Osteoblast (primary cell): ENCODE results near the gene C2orf68. TPM values are rescaled to one million over a fixed set of nuclear protein-coding genes. Genes with fewer than 3 reads are reported as not detected.

ENCODE experiments used
- DNase-seq: peaks from one replicate; pipeline ENCODE4 v3.0.0; 2011; ENCODE audit warnings: low spot score, mixed read lengths; ENCODE audit not compliant: insufficient read length; ENCODE audit errors: missing footprints
- H2AFZ ChIP-seq: 2 replicates; pipeline ENCODE4 v1.6.0; 2011; ENCODE audit warnings: mild to moderate bottlenecking, low read length
- H3K27ac ChIP-seq: 2 replicates; pipeline ENCODE4 v1.5.1; 2011; ENCODE audit warnings: mild to moderate bottlenecking, low read depth, low read length, moderate library complexity
- H3K27me3 ChIP-seq: 2 replicates; pipeline ENCODE4 v1.6.0; 2012; ENCODE audit warnings: mild to moderate bottlenecking, control low read depth, inconsistent platforms, low read length, moderate library complexity; ENCODE audit not compliant: insufficient read depth
- H3K36me3 ChIP-seq: 2 replicates; pipeline ENCODE4 v1.5.1; 2011; ENCODE audit warnings: mild to moderate bottlenecking, low read length, control low read depth, moderate library complexity; ENCODE audit not compliant: insufficient read depth
- H3K4me1 ChIP-seq: 2 replicates; pipeline ENCODE4 v1.5.1; 2011; ENCODE audit warnings: mild to moderate bottlenecking, low read length, control low read depth, moderate library complexity; ENCODE audit not compliant: insufficient read depth
- H3K4me2 ChIP-seq: 2 replicates; pipeline ENCODE4 v1.6.0; 2011; ENCODE audit warnings: mild to moderate bottlenecking, low read length; ENCODE audit not compliant: insufficient read depth
- H3K4me3 ChIP-seq: fragments of 200-600 bp; sonication (generic); 3 replicates; pipeline ENCODE4 v1.5.1; 2012; ENCODE audit warnings: mild to moderate bottlenecking, low read length, inconsistent platforms; ENCODE audit not compliant: insufficient read depth
- H3K79me2 ChIP-seq: 2 replicates; pipeline ENCODE4 v1.6.0; 2012; ENCODE audit warnings: mild to moderate bottlenecking, low read length, control low read depth, inconsistent platforms; ENCODE audit not compliant: insufficient read depth
- H3K9me3 ChIP-seq: 2 replicates; pipeline ENCODE4 v1.5.1; 2011; ENCODE audit warnings: low read depth, low read length, control low read depth
- H4K20me1 ChIP-seq: 2 replicates; pipeline ENCODE4 v1.6.0; 2012; ENCODE audit warnings: mild to moderate bottlenecking, low read length, control low read depth; ENCODE audit not compliant: insufficient read depth
- CTCF ChIP-seq: IDR thresholded peaks from 2 replicates; pipeline ENCODE4 v1.5.1; 2011; ENCODE audit warnings: mild to moderate bottlenecking, low read depth, low read length, moderate library complexity; ENCODE audit errors: extremely low read depth
- total RNA-seq: library from RNA; depleted of rRNA; stranded (reverse); fragments of >200 nt; gene quantifications from 2 replicates; pipeline ENCODE4 v1.2.3, GENCODE V29; 2012

The C2orf68 gene
- total RNA-seq, 1 donor = 23.9 TPM

- no peaks in the 10 kb centered on the region for H4K20me1 ChIP-seq
- TF ChIP-seq CTCF = no peak
- no peak overlapping the region for H3K4me2 ChIP-seq
- H3K4me1 ChIP-seq = no peaks in the 10 kb centered on the region
- no peaks in the 10 kb centered on the region for H3K9me3 ChIP-seq
- H3K27ac ChIP-seq = no peak overlapping the region
- H3K27me3 ChIP-seq = peaks cover 3% of the 10 kb centered on the region
- no peak overlapping the region for H3K4me3 ChIP-seq
- peak overlapping the region; percentile 15 for H2AFZ ChIP-seq
- no peaks in the 10 kb centered on the region for H3K36me3 ChIP-seq
- DNase-seq = peak; percentile 39
- no peaks in the 10 kb centered on the region for H3K79me2 ChIP-seq
Observed at GRCh38 chr2:85578243-85579180, 33.4 kb downstream of the C2orf68 start.

- Histone ChIP-seq H3K36me3 (no peaks in the 10 kb centered on the region), H3K9me3 (no peaks in the 10 kb centered on the region), H4K20me1 (no peaks in the 10 kb centered on the region), H2AFZ (peak within 1 kb of the TSS; percentile 65), H3K4me1 (no peaks in the 10 kb centered on the region), H3K27me3 (peaks cover 3% of the 10 kb centered on the region), H3K27ac (no peak within 1 kb of the TSS), H3K4me2 (no peak within 1 kb of the TSS), H3K4me3 (no peak within 1 kb of the TSS), H3K79me2 (no peaks in the 10 kb centered on the region)
- no peak for TF ChIP-seq CTCF
- DNase-seq = peak; percentile 65
Observed at GRCh38 chr2:85577386-85578242, 34.3 kb downstream of the C2orf68 start, which contains the start of gene VAMP8. Gene VAMP8, plus strand, starts transcription at chr2:85577586. Its CDS starts 61 bp downstream, at chr2:85577647.

- Histone ChIP-seq H3K9me3 (no peaks in the 10 kb centered on the region), H3K27ac (no peak overlapping the region), H2AFZ (no peak overlapping the region), H3K4me1 (no peaks in the 10 kb centered on the region), H3K36me3 (no peaks in the 10 kb centered on the region), H4K20me1 (no peaks in the 10 kb centered on the region), H3K79me2 (no peaks in the 10 kb centered on the region), H3K4me3 (no peak overlapping the region), H3K4me2 (no peak overlapping the region), H3K27me3 (peaks cover 3% of the 10 kb centered on the region)
- DNase-seq = no peak
- TF ChIP-seq CTCF = no peak
Observed at GRCh38 chr2:85577063-85577385, 34.8 kb downstream of the C2orf68 start.

GRCh38 chr2:85575739-85576138 lies 36.1 kb downstream of the C2orf68 start:
- Histone ChIP-seq H3K4me2 (no peak overlapping the region), H3K27ac (no peak overlapping the region), H3K36me3 (no peaks in the 10 kb centered on the region), H3K4me3 (no peak overlapping the region), H2AFZ (no peak overlapping the region), H3K4me1 (no peaks in the 10 kb centered on the region), H3K9me3 (no peaks in the 10 kb centered on the region), H4K20me1 (no peaks in the 10 kb centered on the region), H3K27me3 (peaks cover 3% of the 10 kb centered on the region), H3K79me2 (no peaks in the 10 kb centered on the region)
- no peak for DNase-seq
- TF ChIP-seq CTCF = no peak
